OCI-LY7 (cell line): Measurements from ENCODE around the gene DGKB.

Experiments used
- CTCF ChIP-seq: fragments of 200-600 bp; sonication (generic); conservative IDR thresholded peaks from 2 replicates; pipeline ENCODE4 v1.5.1; 2014; ENCODE audit warnings: mild to moderate bottlenecking, antibody characterized with exemption, low read length, moderate library complexity, mixed read lengths
- EZH2phosphoT487 ChIP-seq: fragments of 200-600 bp; sonication (generic); IDR thresholded peaks from 2 replicates; pipeline ENCODE4 v1.6.1; 2018; ENCODE audit warnings: low read depth, borderline replicate concordance, mild to moderate bottlenecking, mixed run types, antibody characterized with exemption, low read length, moderate library complexity, mixed read lengths

GRCh38 chr7:14858866-14859265 lies 43.7 kb downstream of the DGKB start:
- TF ChIP-seq CTCF, result no peak
- no peak for TF ChIP-seq EZH2phosphoT487
